ENCODE measurements around the gene CHEK2.
A peak's percentile ranks its signal among the peaks of the same experiment; 100 is the strongest.
"Not testable (repeated sequence)": the region's sequence is repeated elsewhere in the genome, so short reads cannot be mapped to it uniquely, and the experiment has no call there.

The CHEK2 gene

DNA sequence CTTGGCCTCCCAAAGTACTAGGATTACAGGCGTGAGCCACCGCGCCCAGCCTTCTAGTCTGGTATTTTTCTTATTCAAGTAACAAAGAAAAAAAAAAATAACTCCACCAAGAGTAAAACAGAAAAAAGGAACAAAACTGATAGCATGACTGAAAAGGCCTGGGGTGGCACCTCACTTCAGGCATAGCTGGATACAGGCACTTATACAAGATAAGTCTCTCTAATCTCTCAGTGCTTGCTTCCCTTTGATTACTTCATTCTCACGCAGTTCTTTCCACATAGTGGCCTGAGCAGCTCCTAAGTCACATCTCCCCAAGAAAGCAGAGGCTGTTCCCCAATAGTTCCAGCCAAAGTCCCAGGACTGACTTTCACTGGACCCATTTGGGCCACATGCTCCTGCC is 58.7 kb downstream of the CHEK2 start:
- H3K36me3 Mint-ChIP-seq (ENCODE audit: low read depth); H3K9me3 Mint-ChIP-seq; H3K4me1 Mint-ChIP-seq; H3K27ac Mint-ChIP-seq; H3K4me3 Mint-ChIP-seq; H3K27me3 Mint-ChIP-seq (ENCODE audit: low read depth): not testable (repeated sequence)

DNA sequence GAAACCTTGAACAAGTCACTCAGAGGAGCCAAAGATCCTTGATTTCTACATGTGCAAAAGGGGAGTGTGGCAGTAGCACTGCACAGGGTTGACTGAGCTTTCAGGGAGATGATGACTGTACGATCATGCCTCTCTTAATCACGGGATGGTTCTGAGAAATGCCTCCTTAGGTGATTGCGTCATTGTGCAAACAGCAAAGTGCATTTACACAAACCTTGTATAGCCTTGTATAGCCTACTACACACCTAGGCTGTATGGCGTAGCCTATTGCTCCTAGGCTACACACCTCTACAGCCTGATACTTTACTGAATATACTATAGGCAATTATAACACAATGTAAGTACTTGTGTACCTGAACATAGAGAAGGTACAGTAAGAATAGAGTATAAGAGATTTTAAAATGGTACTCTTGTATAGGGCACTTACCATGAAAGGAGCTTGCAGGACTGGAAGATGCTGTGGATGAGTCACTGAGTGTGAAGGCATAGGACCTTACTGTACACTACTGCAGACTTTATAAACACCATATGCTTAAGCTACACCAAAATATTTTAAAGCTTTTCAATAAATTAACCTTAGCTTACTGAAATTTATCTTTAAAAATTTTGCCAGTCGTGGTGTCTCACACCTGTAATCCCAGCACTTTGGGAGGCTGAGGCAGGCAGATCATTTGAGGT is 60.7 kb downstream of the CHEK2 start:
- not testable (repeated sequence) for H3K9me3 Mint-ChIP-seq; H3K36me3 Mint-ChIP-seq (ENCODE audit: low read depth); H3K27me3 Mint-ChIP-seq (ENCODE audit: low read depth)
- Mint-ChIP-seq H3K27ac (peak overlapping the region in 1 of 3 experiments; percentile 79), H3K4me3 (peak overlapping the region; percentile 94), H3K4me1 (peaks cover 11% of the 10 kb centered on the region)

- peaks cover 11% of the 10 kb centered on the region for H3K4me1 Mint-ChIP-seq
- not testable (repeated sequence) for H3K36me3 Mint-ChIP-seq (ENCODE audit: low read depth); H3K9me3 Mint-ChIP-seq; H3K27me3 Mint-ChIP-seq (ENCODE audit: low read depth)
- peak within 1 kb of the TSS; percentile 94 for H3K4me3 Mint-ChIP-seq
- peak within 1 kb of the TSS; percentile 83 to 97 (median 85) for H3K27ac Mint-ChIP-seq
Measured at GRCh38 chr22:28679611-28680287, 61.9 kb downstream of the CHEK2 start, which contains the start of gene TTC28. TTC28 (minus strand) TSS chr22:28679840; CDS start chr22:28679723, 117 bp downstream.

GRCh38 chr22:28678778-28679610 is 62.6 kb downstream of the CHEK2 start:
- H3K36me3 Mint-ChIP-seq (ENCODE audit: low read depth); H3K9me3 Mint-ChIP-seq; H3K27me3 Mint-ChIP-seq (ENCODE audit: low read depth): not testable (repeated sequence)
- Mint-ChIP-seq H3K4me1 (peaks cover 14% of the 10 kb centered on the region), H3K4me3 (peak overlapping the region; percentile 90 to 91 (median 90)), H3K27ac (peak overlapping the region; percentile 44 to 89 (median 74))

GRCh38 chr22:28678170-28678569 is 63.5 kb downstream of the CHEK2 start:
- Mint-ChIP-seq H3K27ac (peak overlapping the region in 2 of 3 experiments; percentile 44 to 89), H3K4me1 (peaks cover 16% of the 10 kb centered on the region), H3K4me3 (peak overlapping the region; percentile 90 to 91 (median 90))
- not testable (repeated sequence) for H3K27me3 Mint-ChIP-seq (ENCODE audit: low read depth); H3K36me3 Mint-ChIP-seq (ENCODE audit: low read depth); H3K9me3 Mint-ChIP-seq

DNA sequence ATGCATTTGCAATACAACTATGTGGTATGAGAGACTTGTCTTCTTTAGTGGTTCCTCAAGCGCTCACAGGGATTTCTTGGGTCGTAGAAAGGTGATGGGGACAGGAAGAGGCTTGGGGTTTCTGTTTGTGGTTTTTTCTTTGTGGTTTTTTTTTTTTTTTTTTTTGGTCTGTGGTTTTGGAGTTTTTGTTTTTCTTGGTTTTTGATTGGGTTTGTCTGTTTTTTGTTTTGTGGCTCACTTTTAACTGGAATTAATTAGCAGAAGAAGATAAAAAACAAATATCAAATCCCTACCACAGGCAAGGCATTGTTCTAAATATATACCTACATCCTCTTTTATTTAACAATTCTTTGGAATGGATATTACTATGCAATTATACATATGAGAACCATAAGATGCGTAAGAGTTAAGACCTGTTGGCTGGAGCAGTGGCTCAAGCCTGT is 67.5 kb downstream of the CHEK2 start:
- Mint-ChIP-seq H3K4me1 (peaks cover 16% of the 10 kb centered on the region), H3K27ac (no peak overlapping the region), H3K4me3 (no peak overlapping the region), H3K36me3 (ENCODE audit: low read depth) (peaks cover 31% of the 10 kb centered on the region), H3K27me3 (ENCODE audit: low read depth) (no peaks in the 10 kb centered on the region), H3K9me3 (peaks cover 15% of the 10 kb centered on the region)
- TF ChIP-seq, protein P1, sequence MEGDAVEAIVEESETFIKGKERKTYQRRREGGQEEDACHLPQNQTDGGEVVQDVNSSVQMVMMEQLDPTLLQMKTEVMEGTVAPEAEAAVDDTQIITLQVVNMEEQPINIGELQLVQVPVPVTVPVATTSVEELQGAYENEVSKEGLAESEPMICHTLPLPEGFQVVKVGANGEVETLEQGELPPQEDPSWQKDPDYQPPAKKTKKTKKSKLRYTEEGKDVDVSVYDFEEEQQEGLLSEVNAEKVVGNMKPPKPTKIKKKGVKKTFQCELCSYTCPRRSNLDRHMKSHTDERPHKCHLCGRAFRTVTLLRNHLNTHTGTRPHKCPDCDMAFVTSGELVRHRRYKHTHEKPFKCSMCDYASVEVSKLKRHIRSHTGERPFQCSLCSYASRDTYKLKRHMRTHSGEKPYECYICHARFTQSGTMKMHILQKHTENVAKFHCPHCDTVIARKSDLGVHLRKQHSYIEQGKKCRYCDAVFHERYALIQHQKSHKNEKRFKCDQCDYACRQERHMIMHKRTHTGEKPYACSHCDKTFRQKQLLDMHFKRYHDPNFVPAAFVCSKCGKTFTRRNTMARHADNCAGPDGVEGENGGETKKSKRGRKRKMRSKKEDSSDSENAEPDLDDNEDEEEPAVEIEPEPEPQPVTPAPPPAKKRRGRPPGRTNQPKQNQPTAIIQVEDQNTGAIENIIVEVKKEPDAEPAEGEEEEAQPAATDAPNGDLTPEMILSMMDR (IDR thresholded peaks at IDR 0.05; ENCODE audit: unreplicated experiment in 3 of 3): no peak

DNA sequence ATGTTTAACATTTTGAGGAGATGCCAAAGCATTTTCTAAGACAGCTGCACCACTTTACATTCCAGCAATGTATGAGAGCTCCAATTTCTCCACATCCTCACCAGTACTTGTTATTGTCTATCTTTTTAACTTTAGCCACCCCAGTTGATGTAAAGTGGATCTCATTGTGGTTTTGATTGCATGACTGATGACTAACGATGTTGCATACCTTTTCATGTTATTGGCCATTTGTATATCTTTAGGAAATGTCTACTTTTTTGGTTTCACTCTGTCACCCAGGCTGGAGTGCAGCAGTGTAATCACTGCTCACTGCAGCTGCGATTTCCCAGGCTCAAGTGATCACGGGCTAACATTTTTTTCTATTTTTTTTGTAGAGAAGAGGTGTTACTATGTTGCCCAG is 70.9 kb downstream of the CHEK2 start:
- H3K4me3 Mint-ChIP-seq: no peak overlapping the region
- H3K27me3 Mint-ChIP-seq (ENCODE audit: low read depth): no peaks in the 10 kb centered on the region
- H3K4me1 Mint-ChIP-seq: peaks cover 5% of the 10 kb centered on the region
- no peak overlapping the region for H3K27ac Mint-ChIP-seq
- H3K9me3 Mint-ChIP-seq: peaks cover 15% of the 10 kb centered on the region
- TF ChIP-seq, protein P1 (IDR thresholded peaks at IDR 0.05; ENCODE audit: unreplicated experiment in 3 of 3): no peak
- peaks cover 31% of the 10 kb centered on the region for H3K36me3 Mint-ChIP-seq (ENCODE audit: low read depth)

- Mint-ChIP-seq H3K36me3 (ENCODE audit: low read depth) (peaks cover 30% of the 10 kb centered on the region), H3K4me1 (peaks cover 5% of the 10 kb centered on the region), H3K27me3 (ENCODE audit: low read depth) (no peaks in the 10 kb centered on the region), H3K27ac (no peak overlapping the region), H3K4me3 (no peak overlapping the region), H3K9me3 (peaks cover 15% of the 10 kb centered on the region)
- TF ChIP-seq, protein P1 (IDR thresholded peaks at IDR 0.05; ENCODE audit: unreplicated experiment in 3 of 3): no peak
Measured at GRCh38 chr22:28670161-28670560, 71.5 kb downstream of the CHEK2 start.
